GM12873 (cell line): ENCODE measurements around the gene GLP2R.

ENCODE experiments used
- TF ChIP-seq, protein P1 (sequence below): IDR thresholded peaks from 2 replicates; pipeline ENCODE4 v1.5.1; 2012; ENCODE audit warnings: low read depth, mild to moderate bottlenecking, moderate library complexity, low read length, control low read depth; ENCODE audit not compliant: insufficient read depth; ENCODE audit errors: missing control alignments

Gene GLP2R

GRCh38 chr17:9825641-9826150, at the start of gene GLP2R:
Gene GLP2R (plus strand): TSS chr17:9825924. CDS start chr17:9826064, 140 bp downstream.
- TF ChIP-seq, protein P1, sequence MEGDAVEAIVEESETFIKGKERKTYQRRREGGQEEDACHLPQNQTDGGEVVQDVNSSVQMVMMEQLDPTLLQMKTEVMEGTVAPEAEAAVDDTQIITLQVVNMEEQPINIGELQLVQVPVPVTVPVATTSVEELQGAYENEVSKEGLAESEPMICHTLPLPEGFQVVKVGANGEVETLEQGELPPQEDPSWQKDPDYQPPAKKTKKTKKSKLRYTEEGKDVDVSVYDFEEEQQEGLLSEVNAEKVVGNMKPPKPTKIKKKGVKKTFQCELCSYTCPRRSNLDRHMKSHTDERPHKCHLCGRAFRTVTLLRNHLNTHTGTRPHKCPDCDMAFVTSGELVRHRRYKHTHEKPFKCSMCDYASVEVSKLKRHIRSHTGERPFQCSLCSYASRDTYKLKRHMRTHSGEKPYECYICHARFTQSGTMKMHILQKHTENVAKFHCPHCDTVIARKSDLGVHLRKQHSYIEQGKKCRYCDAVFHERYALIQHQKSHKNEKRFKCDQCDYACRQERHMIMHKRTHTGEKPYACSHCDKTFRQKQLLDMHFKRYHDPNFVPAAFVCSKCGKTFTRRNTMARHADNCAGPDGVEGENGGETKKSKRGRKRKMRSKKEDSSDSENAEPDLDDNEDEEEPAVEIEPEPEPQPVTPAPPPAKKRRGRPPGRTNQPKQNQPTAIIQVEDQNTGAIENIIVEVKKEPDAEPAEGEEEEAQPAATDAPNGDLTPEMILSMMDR: no peak

- TF ChIP-seq, protein P1: no peak
Observed at GRCh38 chr17:9776911-9777310, 48.8 kb upstream of the GLP2R start.

- TF ChIP-seq, protein P1: no peak
Observed at GRCh38 chr17:9780552-9780951, 45.2 kb upstream of the GLP2R start.

DNA sequence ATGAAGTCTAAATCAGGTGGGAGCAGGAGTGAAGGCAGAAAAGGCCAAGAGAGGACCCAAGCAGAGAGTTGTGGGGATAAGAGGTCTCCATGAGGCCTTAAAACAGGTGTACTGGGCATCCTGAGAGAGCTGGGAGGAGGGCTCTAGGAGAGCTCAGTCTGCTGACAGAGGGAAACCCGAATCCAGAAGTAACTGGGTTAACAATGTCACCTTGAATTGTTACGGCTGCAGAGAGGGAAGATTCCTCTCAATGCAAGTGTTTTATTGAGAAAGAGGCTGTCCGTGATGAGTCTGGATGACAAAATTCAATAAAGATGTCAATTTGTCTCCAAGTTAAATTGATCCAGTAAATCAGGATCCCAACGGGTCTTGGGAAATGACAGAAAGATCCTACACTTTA, 42.7 kb upstream of the GLP2R start:
- TF ChIP-seq, protein P1: no peak

DNA sequence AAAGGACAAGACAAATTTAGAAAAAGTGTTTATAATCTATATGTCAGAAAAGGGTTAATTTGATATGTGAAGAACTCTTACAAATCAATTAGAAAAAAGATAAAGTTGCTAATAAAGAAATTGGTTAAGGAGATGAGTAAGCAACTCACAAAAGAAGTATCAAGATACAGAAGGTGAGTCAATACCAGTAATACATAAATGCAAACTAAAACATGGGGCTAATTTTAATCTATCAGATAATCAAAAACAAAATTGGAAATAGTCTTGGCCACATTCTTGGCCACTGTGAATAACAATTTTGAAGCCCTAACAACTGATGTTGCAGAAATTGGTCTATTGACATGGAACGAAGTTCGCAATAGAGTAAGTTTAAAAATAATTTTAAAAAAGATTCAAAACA, 41.2 kb upstream of the GLP2R start:
- TF ChIP-seq, protein P1: no peak

DNA sequence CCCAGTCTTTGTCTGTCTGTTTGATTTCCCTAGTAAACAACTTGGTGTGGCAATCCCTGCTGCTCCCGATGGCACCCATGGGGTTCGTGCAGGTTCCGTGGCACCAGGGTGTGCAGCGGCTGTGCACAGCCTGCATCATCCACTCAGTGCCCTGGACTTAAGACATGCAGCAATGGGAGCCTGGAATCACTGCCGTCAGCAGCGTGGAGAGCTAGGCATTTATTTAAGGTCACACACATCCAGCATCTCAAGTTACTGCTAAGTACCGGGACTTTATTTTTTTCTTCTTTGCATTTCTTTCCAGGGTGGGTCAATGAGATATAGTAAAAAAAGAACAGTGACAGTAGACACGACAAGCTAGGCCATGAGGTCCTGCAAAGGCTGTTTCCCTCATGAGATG, 37.1 kb upstream of the GLP2R start:
- TF ChIP-seq, protein P1: no peak

GRCh38 chr17:9790316-9790715, 35.4 kb upstream of the GLP2R start:
- TF ChIP-seq, protein P1: no peak
